Measurements from ENCODE around the gene SMYD3.

DNA sequence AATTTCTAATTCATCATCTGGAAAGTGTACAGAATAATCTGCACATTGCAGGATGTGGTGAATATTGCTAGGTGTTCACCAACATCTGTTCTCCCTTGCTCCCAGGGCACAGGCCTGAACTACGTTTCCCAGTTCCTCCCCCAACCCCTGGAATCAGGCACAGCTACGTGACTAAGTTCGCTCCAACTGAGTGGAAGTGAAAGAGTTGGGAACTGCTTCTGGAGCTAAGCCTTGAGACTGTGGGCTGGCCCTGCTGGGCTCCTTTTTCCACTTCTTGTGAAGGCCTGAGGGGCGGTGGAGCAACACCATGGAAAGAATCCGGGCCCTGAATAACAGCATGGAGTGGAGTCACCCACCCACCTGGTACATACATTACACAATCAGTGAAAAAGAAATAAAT lies 534.6 kb downstream of the SMYD3 start:
- TF ChIP-seq, protein P1, sequence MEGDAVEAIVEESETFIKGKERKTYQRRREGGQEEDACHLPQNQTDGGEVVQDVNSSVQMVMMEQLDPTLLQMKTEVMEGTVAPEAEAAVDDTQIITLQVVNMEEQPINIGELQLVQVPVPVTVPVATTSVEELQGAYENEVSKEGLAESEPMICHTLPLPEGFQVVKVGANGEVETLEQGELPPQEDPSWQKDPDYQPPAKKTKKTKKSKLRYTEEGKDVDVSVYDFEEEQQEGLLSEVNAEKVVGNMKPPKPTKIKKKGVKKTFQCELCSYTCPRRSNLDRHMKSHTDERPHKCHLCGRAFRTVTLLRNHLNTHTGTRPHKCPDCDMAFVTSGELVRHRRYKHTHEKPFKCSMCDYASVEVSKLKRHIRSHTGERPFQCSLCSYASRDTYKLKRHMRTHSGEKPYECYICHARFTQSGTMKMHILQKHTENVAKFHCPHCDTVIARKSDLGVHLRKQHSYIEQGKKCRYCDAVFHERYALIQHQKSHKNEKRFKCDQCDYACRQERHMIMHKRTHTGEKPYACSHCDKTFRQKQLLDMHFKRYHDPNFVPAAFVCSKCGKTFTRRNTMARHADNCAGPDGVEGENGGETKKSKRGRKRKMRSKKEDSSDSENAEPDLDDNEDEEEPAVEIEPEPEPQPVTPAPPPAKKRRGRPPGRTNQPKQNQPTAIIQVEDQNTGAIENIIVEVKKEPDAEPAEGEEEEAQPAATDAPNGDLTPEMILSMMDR (conservative IDR thresholded peaks at IDR 0.05), result no peak
- no peak for TF ChIP-seq ZFX (IDR thresholded peaks at IDR 0.05)

All from C4-2B (cell line).